ENCODE data around the gene NEDD4L.

- TF ChIP-seq, protein P1, sequence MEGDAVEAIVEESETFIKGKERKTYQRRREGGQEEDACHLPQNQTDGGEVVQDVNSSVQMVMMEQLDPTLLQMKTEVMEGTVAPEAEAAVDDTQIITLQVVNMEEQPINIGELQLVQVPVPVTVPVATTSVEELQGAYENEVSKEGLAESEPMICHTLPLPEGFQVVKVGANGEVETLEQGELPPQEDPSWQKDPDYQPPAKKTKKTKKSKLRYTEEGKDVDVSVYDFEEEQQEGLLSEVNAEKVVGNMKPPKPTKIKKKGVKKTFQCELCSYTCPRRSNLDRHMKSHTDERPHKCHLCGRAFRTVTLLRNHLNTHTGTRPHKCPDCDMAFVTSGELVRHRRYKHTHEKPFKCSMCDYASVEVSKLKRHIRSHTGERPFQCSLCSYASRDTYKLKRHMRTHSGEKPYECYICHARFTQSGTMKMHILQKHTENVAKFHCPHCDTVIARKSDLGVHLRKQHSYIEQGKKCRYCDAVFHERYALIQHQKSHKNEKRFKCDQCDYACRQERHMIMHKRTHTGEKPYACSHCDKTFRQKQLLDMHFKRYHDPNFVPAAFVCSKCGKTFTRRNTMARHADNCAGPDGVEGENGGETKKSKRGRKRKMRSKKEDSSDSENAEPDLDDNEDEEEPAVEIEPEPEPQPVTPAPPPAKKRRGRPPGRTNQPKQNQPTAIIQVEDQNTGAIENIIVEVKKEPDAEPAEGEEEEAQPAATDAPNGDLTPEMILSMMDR (IDR thresholded peaks at IDR 0.05; ENCODE audit: low read depth, low read length), result no peak
- TF ChIP-seq POLR2A (IDR thresholded peaks at IDR 0.05; ENCODE audit: extremely low read depth, insufficient read length) (no peak), MAX (IDR thresholded peaks at IDR 0.05; ENCODE audit: low read depth, low read length) (no peak)
Observed at GRCh38 chr18:58367425-58368140, 323.6 kb downstream of the NEDD4L start.
